A549 (cell line): ENCODE measurements around the gene PSMC4. TPM values are rescaled to one million over a fixed set of nuclear protein-coding genes. Genes with fewer than 3 reads are reported as not detected.

Source experiments
- ATAC-seq, 2 experiments: fragments of 200-7000 bp in 1 of 2; fragments of >200 bp in 1 of 2; cut with Nextera tagmentation in 1 of 2; cut with Tn5 transposase in 1 of 2; 3 replicates each; pipeline versions ENCODE4 v1.8.0 to v1.9.1; 2018 to 2020; ENCODE audit warnings: mild to moderate bottlenecking in 1 of 2, moderate library complexity in 1 of 2
- CTCF ChIA-PET: fragments of 300-600 bp; sonication (Branson Sonifier 250); formaldehyde crosslinking; extraction: SDS; loops from one replicate; lab custom pipeline; 2021; ENCODE audit warnings: antibody characterized with exemption, inconsistent platforms; lab: Yijun Ruan, JAX
- POLR2A ChIA-PET: fragments of 350-600 bp; formaldehyde crosslinking; extraction: SDS; loops from one replicate; lab custom pipeline; 2021; ENCODE audit warnings: antibody characterized with exemption, inconsistent platforms; lab: Yijun Ruan, JAX
- DNase-seq, 2 experiments: peaks; one replicate each; pipeline versions ENCODE4 v3.0.0 to v3.0.0-alpha.2; 2011 to 2016; ENCODE audit warnings: low read depth in 1 of 2, low spot score in 1 of 2
- FAIRE-seq: peaks from 2 replicates; lab custom pipeline; 2011; peaks lifted over from hg19 to GRCh38; lab: Jason Lieb, UNC
- H3K27ac ChIP-seq, 2 experiments: fragments of >200 bp; sonication (Bioruptor Twin); formaldehyde crosslinking; 3 replicates each; pipeline ENCODE4 v1.5.1; 2016 to 2017
- H3K4me1 ChIP-seq: fragments of >200 bp; sonication (Bioruptor Twin); formaldehyde crosslinking; 3 replicates; pipeline ENCODE4 v1.6.1; 2016
- H3K4me2 ChIP-seq: fragments of >200 bp; sonication (Bioruptor Twin); formaldehyde crosslinking; 3 replicates; pipeline ENCODE4 v1.6.1; 2016
- H3K4me3 ChIP-seq: fragments of >200 bp; sonication (Bioruptor Twin); formaldehyde crosslinking; 3 replicates; pipeline ENCODE4 v1.5.1; 2016
- H3K9me3 ChIP-seq: fragments of >200 bp; sonication (Bioruptor Twin); formaldehyde crosslinking; 3 replicates; pipeline ENCODE4 v1.6.1; 2016
- CBX8 ChIP-seq: fragments of 200-600 bp; sonication (generic); IDR thresholded peaks from 2 replicates; pipeline ENCODE4 v1.6.1; 2016
- CHD2 ChIP-seq: fragments of 150-350 bp; IDR thresholded peaks from 2 replicates; pipeline ENCODE4 v1.6.1; 2014; ENCODE audit warnings: low read length; ENCODE audit not compliant: partially characterized antibody
- ELK1 ChIP-seq: fragments of 150-350 bp; IDR thresholded peaks from 2 replicates; pipeline ENCODE4 v1.6.1; 2014; ENCODE audit warnings: low read depth, mild to moderate bottlenecking, low read length
- EP300 ChIP-seq, 2 experiments: fragments of >200 bp; sonication (Bioruptor Twin); formaldehyde crosslinking; IDR thresholded peaks; 2 replicates in 1 of 2; 3 replicates in 1 of 2; pipeline ENCODE4 v1.6.1; 2016 to 2017
- GATA3 ChIP-seq: IDR thresholded peaks from 2 replicates; pipeline ENCODE4 v1.6.1; 2012; ENCODE audit warnings: borderline replicate concordance
- HES2 ChIP-seq: fragments of >200 bp; sonication (Bioruptor Twin); formaldehyde crosslinking; IDR thresholded peaks from 2 replicates; pipeline ENCODE4 v1.6.1; 2016
- HEYL ChIP-seq: fragments of 250-450 bp; sonication (Bioruptor Pico); IDR thresholded peaks from 2 replicates; pipeline ENCODE4 v1.8.0; 2021; ENCODE audit warnings: mild to moderate bottlenecking, moderate library complexity
- HOXB5 ChIP-seq: fragments of 250-450 bp; sonication (Bioruptor Pico); IDR thresholded peaks from 2 replicates; pipeline ENCODE4 v1.5.0; 2020; ENCODE audit warnings: mild to moderate bottlenecking, moderate library complexity
- JUNB ChIP-seq: fragments of >200 bp; sonication (Bioruptor Twin); formaldehyde crosslinking; IDR thresholded peaks from 2 replicates; pipeline ENCODE4 v1.6.1; 2016
- MAFK ChIP-seq: fragments of 450-650 bp; IDR thresholded peaks from 2 replicates; pipeline ENCODE4 v1.6.1; 2014; ENCODE audit not compliant: partially characterized antibody
- NR3C1 ChIP-seq: fragments of >200 bp; sonication (Bioruptor Twin); formaldehyde crosslinking; IDR thresholded peaks from 3 replicates; pipeline ENCODE4 v1.6.1; 2017
- PHF8 ChIP-seq: fragments of 200-600 bp; sonication (generic); IDR thresholded peaks from 2 replicates; pipeline ENCODE4 v1.6.1; 2016; ENCODE audit warnings: low read depth, mild to moderate bottlenecking, antibody characterized with exemption, moderate library complexity, borderline replicate concordance
- REST ChIP-seq: fragments of 200-600 bp; sonication (generic); IDR thresholded peaks from 2 replicates; pipeline ENCODE4 v1.6.1; 2016; ENCODE audit warnings: antibody characterized with exemption, mild to moderate bottlenecking, moderate library complexity
- RFX5 ChIP-seq: fragments of 450-650 bp; IDR thresholded peaks from 2 replicates; pipeline ENCODE4 v1.7.1; 2014; ENCODE audit warnings: antibody characterized with exemption, mild to moderate bottlenecking, moderate library complexity
- RNF2 ChIP-seq: fragments of 200-600 bp; sonication (generic); IDR thresholded peaks from 2 replicates; pipeline ENCODE4 v1.6.1; 2016; ENCODE audit warnings: low read depth, mild to moderate bottlenecking, antibody characterized with exemption, moderate library complexity, borderline replicate concordance
- TP53 ChIP-seq: fragments of 250-450 bp; sonication (Bioruptor Pico); IDR thresholded peaks from 2 replicates; pipeline ENCODE4 v1.5.0; 2021; ENCODE audit warnings: mild to moderate bottlenecking, moderate library complexity
- USF2 ChIP-seq: fragments of 450-650 bp; IDR thresholded peaks from 2 replicates; pipeline ENCODE4 v1.6.1; 2014; ENCODE audit warnings: antibody characterized with exemption
- ZFP36 ChIP-seq: fragments of 450-650 bp; IDR thresholded peaks from 2 replicates; pipeline ENCODE4 v1.6.1; 2014; ENCODE audit warnings: borderline replicate concordance; ENCODE audit not compliant: partially characterized antibody
- ZSCAN20 ChIP-seq: fragments of 250-450 bp; sonication (Bioruptor Pico); IDR thresholded peaks from 2 replicates; pipeline ENCODE4 v1.8.0; 2022; ENCODE audit warnings: mild to moderate bottlenecking, moderate library complexity
- WGBS: methylation state at CpG from one replicate; pipeline ENCODE4 v1.1.6; 2017; ENCODE audit errors: missing lambda C conversion rate; 5-methylcytosine and 5-hydroxymethylcytosine counted together
- polyA plus RNA-seq, 4 experiments: library from polyadenylated mRNA; depleted of rRNA in 3 of 4; stranded (reverse); fragments of >200 nt; fragmentation: RNase III in 1 of 4; extraction: RNeasy Plus Mini Kit Qiagen cat#74134 plus additional on column Dnase treatment in 1 of 4; gene quantifications; 2 replicates in 3 of 4; 3 replicates in 1 of 4; pipeline ENCODE4 v1.2.3, GENCODE V29; 2011 to 2017
- TF ChIP-seq, protein P1 (sequence below): fragments of 250-450 bp; sonication (Bioruptor Pico); IDR thresholded peaks from 2 replicates; pipeline ENCODE4 v1.5.0; 2020; ENCODE audit warnings: low read depth, mild to moderate bottlenecking, moderate library complexity

The PSMC4 gene
- polyA plus RNA-seq, 2 of the 4 experiments (the other 2 are of a cell fraction) = 192 to 284 TPM

DNA sequence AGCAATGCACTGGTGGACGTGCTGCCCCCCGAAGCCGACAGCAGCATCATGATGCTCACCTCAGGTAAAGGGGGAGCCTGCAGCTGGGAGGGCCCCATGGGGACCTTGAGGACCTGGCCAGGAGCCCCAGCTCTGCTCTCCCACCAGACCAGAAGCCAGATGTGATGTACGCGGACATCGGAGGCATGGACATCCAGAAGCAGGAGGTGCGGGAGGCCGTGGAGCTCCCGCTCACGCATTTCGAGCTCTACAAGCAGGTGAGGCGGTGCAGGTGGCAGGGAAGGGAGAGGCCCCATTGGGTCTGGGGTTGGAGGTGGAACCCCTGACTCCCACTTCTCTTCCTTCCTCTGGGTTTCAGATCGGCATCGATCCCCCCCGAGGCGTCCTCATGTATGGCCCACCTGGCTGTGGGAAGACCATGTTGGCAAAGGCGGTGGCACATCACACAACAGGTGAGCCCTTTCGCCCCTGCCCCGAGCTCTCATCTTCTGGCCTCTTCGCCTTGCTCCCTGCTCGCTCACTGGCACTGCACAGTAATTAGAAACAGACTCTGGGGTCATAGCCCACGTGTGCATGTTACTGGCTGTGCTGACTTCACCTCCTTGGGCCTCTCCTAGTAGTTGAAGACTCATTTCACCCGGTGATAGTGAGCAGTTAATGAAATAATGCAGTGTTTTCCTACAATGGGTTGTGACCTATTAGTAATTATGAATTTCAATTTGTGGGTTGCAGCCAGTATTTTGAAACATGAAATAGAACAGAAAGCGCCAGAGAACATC, 3.6 kb downstream of the PSMC4 start:
- FAIRE-seq = no peak
- 97% methylated on average over 24 of the region's 24 CpGs for WGBS
- TF ChIP-seq HEYL (CRISPR knock-in tag) (no peak), REST (no peak), CHD2 (no peak), MAFK (no peak)
- TF ChIP-seq, protein P1, sequence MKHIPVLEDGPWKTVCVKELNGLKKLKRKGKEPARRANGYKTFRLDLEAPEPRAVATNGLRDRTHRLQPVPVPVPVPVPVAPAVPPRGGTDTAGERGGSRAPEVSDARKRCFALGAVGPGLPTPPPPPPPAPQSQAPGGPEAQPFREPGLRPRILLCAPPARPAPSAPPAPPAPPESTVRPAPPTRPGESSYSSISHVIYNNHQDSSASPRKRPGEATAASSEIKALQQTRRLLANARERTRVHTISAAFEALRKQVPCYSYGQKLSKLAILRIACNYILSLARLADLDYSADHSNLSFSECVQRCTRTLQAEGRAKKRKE (CRISPR knock-in tag) = no peak

DNA sequence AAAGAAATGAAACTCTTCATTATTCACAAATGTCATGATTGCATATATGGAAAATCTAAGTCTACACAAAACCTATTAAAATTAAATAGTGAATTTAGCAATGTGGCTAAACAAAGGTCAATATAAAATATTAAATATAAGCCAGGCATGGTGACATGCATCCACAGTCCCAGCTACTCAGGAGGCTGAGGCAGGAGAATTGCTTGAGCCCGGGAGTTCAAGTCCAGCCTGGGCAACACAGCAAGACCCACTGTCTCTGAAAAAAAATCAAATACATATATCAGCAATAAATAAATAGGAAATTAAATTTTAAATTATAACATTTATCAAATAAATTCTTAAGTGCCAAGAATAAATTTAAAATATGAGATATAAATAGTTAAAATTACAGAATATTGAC, 11.9 kb downstream of the PSMC4 start:
- FAIRE-seq = no peak
- ChIA-PET CTCF (interaction anchor here (7.9 kb wide), 1 partner anchor 14 kb away, joined by 68 read pairs; the partner anchor contains the start of gene PSMC4), POLR2A (no interaction called here)
- no peak for DNase-seq
- no peaks in the 10 kb centered on the region for H3K4me1 ChIP-seq
- H3K4me2 ChIP-seq = no peak overlapping the region
- no peak overlapping the region for H3K27ac ChIP-seq
- H3K9me3 ChIP-seq = peaks cover 57% of the 10 kb centered on the region
- WGBS = 91% methylated on average over 1 of the region's 1 CpG
- no peak for ATAC-seq
- H3K4me3 ChIP-seq = no peak overlapping the region
- no peak for TF ChIP-seq PHF8
- TF ChIP-seq JUNB = no peak
- no peak for TF ChIP-seq RFX5
- no peak for TF ChIP-seq TP53 (CRISPR knock-in tag)
- TF ChIP-seq HOXB5 = no peak
- TF ChIP-seq NR3C1 = no peak
- TF ChIP-seq EP300 (IDR thresholded peaks at IDR 0.05) = no peak
- no peak for TF ChIP-seq RNF2
- TF ChIP-seq ELK1 = no peak
- TF ChIP-seq HES2 = no peak
- no peak for TF ChIP-seq GATA3
- no peak for TF ChIP-seq CBX8
- TF ChIP-seq ZFP36 = no peak
- no peak for TF ChIP-seq ZSCAN20
- no peak for TF ChIP-seq USF2
- TF ChIP-seq, protein P1 (CRISPR knock-in tag) = no peak

More for the DNA sequence above, 3.6 kb downstream of the PSMC4 start:
- POLR2A ChIA-PET = interaction anchor here (1.3 kb wide), 1 partner anchor 22 kb away, joined by 3 read pairs; the partner anchor contains the start of gene ZNF546
- Histone ChIP-seq H3K9me3 (no peaks in the 10 kb centered on the region), H3K27ac (no peak overlapping the region), H3K4me2 (no peak overlapping the region), H3K4me3 (no peak overlapping the region), H3K4me1 (peaks cover 14% of the 10 kb centered on the region)
- CTCF ChIA-PET = interaction anchor here (0.6 to 1.3 kb wide), 3 partner anchors 129 to 1862 kb away, joined by 3 to 6 read pairs (median 5); no protein-coding TSS in a partner anchor
- DNase-seq (no peak), ATAC-seq (no peak)
